Panc1 (cell line): ENCODE data around the gene ARHGAP31. TPM values are rescaled to one million over a fixed set of nuclear protein-coding genes. Genes with fewer than 3 reads are reported as not detected.

ENCODE experiments used
- ATAC-seq: fragments of 200-7000 bp; cut with Tn5 transposase; 2 replicates; pipeline ENCODE4 v1.9.1; 2020; ENCODE audit warnings: mild to moderate bottlenecking, moderate library complexity
- BruUV-seq: library from RNA; stranded (reverse); fragments of 400-500 nt; replicated peaks from 2 replicates; lab custom pipeline; 2021; lab: Mats Ljungman, UMichigan
- CTCF ChIA-PET: fragments of 300-600 bp; sonication (Branson Sonifier 250); formaldehyde crosslinking; loops from one replicate; lab custom pipeline; 2022; ENCODE audit warnings: antibody characterized with exemption; lab: Charles Lee
- POLR2A ChIA-PET: fragments of 300-600 bp; sonication (Branson Sonifier 250); formaldehyde crosslinking; loops from one replicate; lab custom pipeline; 2022; ENCODE audit warnings: antibody characterized with exemption; lab: Charles Lee
- DNase-seq: peaks from one replicate; pipeline ENCODE4 v3.0.0-alpha.2; 2010; ENCODE audit warnings: low read depth, low spot score
- H3K27ac ChIP-seq: 2 replicates; pipeline ENCODE4 v1.5.1; 2011; ENCODE audit warnings: mild to moderate bottlenecking, low read length, inconsistent platforms
- H3K27me3 ChIP-seq: fragments of 200-500 bp; sonication (Bioruptor generic); 2 replicates; pipeline ENCODE4 v1.6.0; 2014; ENCODE audit warnings: low read length, inconsistent platforms; ENCODE audit not compliant: control insufficient read depth, insufficient read depth
- H3K36me3 ChIP-seq: fragments of 200-500 bp; sonication (Bioruptor generic); 2 replicates; pipeline ENCODE4 v1.5.1; 2014; ENCODE audit warnings: inconsistent platforms, mild to moderate bottlenecking, low read length, moderate library complexity; ENCODE audit not compliant: control insufficient read depth, insufficient read depth
- H3K4me1 ChIP-seq: 2 replicates; pipeline ENCODE4 v1.5.1; 2011; ENCODE audit warnings: inconsistent platforms, mild to moderate bottlenecking, low read length, moderate library complexity; ENCODE audit not compliant: control insufficient read depth, insufficient read depth
- H3K4me3 ChIP-seq, 2 experiments: 2 replicates each; pipeline ENCODE4 v1.5.1; 2011 to 2012; ENCODE audit warnings: low read depth in 2 of 2, low read length in 2 of 2, mild to moderate bottlenecking in 2 of 2, inconsistent platforms in 1 of 2, moderate library complexity in 1 of 2
- H3K9me3 ChIP-seq: fragments of 200-500 bp; sonication (Bioruptor generic); 2 replicates; pipeline ENCODE4 v1.5.1; 2014; ENCODE audit warnings: low read depth, mild to moderate bottlenecking, inconsistent platforms, low read length, moderate library complexity; ENCODE audit not compliant: control insufficient read depth, insufficient read depth
- POLR2AphosphoS5 ChIP-seq: IDR thresholded peaks from 2 replicates; pipeline ENCODE4 v1.6.1; 2012; ENCODE audit warnings: mild to moderate bottlenecking, low read depth, low read length, moderate library complexity
- SIN3A ChIP-seq: IDR thresholded peaks from 2 replicates; pipeline ENCODE4 v1.6.1; 2012; ENCODE audit warnings: low read depth, mild to moderate bottlenecking, low read length, moderate library complexity, borderline replicate concordance; ENCODE audit not compliant: insufficient read depth
- TCF7L2 ChIP-seq: IDR thresholded peaks from 2 replicates; pipeline ENCODE4 v1.6.1; 2011; ENCODE audit warnings: mild to moderate bottlenecking, low read depth, low read length, inconsistent platforms
- in situ Hi-C: cut with HindIII; loops from 2 replicates; pipeline ENCODE4 v1.10.0; 2016; ENCODE audit warnings: low sequenced_read_pairs, low pct_unique_long_range_greater_than_20kb
- intact Hi-C: fragments of 100-400 bp; cut with micrococcal nuclease; formaldehyde crosslinking; loops from one replicate; pipeline ENCODE4 v1.10.0; 2022; ENCODE audit not compliant: unreplicated experiment
- total RNA-seq: library from RNA; stranded (reverse); gene quantifications from one replicate; pipeline ENCODE4 v1.2.1, GENCODE V29; 2021; ENCODE audit not compliant: unreplicated experiment
- TF ChIP-seq, protein P1 (sequence below): fragments of 450-650 bp; IDR thresholded peaks from 2 replicates; pipeline ENCODE4 v1.5.1; 2017; ENCODE audit warnings: mild to moderate bottlenecking
- TF ChIP-seq, protein P2 (sequence below), 2 experiments: IDR thresholded peaks; 2 replicates each; pipeline ENCODE4 v1.6.1; 2011 to 2012; ENCODE audit warnings: low read depth in 2 of 2, control low read depth in 1 of 2, low read length in 1 of 2, mild to moderate bottlenecking in 1 of 2, moderate library complexity in 1 of 2; ENCODE audit not compliant: insufficient read depth in 1 of 2

The ARHGAP31 gene
- total RNA-seq, 1 experiment from 2014 or later: 7.6 TPM

DNA sequence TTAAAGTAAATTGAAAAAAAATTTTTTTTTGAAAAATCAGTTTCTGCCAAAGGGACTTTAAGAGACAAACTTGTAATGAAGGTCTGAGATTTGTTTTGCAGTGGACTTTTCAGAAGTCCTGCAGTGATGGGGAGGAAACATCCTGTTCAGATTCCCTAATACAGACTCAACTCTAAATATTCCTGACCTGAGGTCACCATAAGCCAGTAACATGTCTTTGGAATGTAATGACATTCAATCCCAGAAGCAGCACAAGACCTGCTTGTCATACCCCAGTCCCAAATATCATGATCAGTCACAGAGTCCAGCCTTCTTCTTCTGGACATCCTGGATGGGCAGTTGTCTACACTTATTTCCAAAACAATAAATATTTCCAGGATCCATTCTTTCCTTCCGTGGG, 115.7 kb downstream of the ARHGAP31 start:
- ATAC-seq: no peak
- H3K27me3 ChIP-seq: no peaks in the 10 kb centered on the region
- BruUV-seq: no TSS peak
- in situ Hi-C loops: no loop called here
- CTCF ChIA-PET: no interaction called here
- no peak overlapping the region for H3K4me3 ChIP-seq
- POLR2A ChIA-PET: no interaction called here
- no peaks in the 10 kb centered on the region for H3K9me3 ChIP-seq
- intact Hi-C loops: no loop called here
- H3K4me1 ChIP-seq: no peaks in the 10 kb centered on the region
- TF ChIP-seq TCF7L2 (no peak), POLR2AphosphoS5 (no peak), SIN3A (no peak)
- TF ChIP-seq, protein P1, sequence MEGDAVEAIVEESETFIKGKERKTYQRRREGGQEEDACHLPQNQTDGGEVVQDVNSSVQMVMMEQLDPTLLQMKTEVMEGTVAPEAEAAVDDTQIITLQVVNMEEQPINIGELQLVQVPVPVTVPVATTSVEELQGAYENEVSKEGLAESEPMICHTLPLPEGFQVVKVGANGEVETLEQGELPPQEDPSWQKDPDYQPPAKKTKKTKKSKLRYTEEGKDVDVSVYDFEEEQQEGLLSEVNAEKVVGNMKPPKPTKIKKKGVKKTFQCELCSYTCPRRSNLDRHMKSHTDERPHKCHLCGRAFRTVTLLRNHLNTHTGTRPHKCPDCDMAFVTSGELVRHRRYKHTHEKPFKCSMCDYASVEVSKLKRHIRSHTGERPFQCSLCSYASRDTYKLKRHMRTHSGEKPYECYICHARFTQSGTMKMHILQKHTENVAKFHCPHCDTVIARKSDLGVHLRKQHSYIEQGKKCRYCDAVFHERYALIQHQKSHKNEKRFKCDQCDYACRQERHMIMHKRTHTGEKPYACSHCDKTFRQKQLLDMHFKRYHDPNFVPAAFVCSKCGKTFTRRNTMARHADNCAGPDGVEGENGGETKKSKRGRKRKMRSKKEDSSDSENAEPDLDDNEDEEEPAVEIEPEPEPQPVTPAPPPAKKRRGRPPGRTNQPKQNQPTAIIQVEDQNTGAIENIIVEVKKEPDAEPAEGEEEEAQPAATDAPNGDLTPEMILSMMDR: no peak
- TF ChIP-seq, protein P2, sequence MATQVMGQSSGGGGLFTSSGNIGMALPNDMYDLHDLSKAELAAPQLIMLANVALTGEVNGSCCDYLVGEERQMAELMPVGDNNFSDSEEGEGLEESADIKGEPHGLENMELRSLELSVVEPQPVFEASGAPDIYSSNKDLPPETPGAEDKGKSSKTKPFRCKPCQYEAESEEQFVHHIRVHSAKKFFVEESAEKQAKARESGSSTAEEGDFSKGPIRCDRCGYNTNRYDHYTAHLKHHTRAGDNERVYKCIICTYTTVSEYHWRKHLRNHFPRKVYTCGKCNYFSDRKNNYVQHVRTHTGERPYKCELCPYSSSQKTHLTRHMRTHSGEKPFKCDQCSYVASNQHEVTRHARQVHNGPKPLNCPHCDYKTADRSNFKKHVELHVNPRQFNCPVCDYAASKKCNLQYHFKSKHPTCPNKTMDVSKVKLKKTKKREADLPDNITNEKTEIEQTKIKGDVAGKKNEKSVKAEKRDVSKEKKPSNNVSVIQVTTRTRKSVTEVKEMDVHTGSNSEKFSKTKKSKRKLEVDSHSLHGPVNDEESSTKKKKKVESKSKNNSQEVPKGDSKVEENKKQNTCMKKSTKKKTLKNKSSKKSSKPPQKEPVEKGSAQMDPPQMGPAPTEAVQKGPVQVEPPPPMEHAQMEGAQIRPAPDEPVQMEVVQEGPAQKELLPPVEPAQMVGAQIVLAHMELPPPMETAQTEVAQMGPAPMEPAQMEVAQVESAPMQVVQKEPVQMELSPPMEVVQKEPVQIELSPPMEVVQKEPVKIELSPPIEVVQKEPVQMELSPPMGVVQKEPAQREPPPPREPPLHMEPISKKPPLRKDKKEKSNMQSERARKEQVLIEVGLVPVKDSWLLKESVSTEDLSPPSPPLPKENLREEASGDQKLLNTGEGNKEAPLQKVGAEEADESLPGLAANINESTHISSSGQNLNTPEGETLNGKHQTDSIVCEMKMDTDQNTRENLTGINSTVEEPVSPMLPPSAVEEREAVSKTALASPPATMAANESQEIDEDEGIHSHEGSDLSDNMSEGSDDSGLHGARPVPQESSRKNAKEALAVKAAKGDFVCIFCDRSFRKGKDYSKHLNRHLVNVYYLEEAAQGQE (IDR thresholded peaks at IDR 0.05; ENCODE audit: insufficient read depth in 1 of 2, low read depth in 2 of 2, low read length in 1 of 2): no peak
- no peak for DNase-seq
- H3K36me3 ChIP-seq: no peaks in the 10 kb centered on the region
- no peak overlapping the region for H3K27ac ChIP-seq

DNA sequence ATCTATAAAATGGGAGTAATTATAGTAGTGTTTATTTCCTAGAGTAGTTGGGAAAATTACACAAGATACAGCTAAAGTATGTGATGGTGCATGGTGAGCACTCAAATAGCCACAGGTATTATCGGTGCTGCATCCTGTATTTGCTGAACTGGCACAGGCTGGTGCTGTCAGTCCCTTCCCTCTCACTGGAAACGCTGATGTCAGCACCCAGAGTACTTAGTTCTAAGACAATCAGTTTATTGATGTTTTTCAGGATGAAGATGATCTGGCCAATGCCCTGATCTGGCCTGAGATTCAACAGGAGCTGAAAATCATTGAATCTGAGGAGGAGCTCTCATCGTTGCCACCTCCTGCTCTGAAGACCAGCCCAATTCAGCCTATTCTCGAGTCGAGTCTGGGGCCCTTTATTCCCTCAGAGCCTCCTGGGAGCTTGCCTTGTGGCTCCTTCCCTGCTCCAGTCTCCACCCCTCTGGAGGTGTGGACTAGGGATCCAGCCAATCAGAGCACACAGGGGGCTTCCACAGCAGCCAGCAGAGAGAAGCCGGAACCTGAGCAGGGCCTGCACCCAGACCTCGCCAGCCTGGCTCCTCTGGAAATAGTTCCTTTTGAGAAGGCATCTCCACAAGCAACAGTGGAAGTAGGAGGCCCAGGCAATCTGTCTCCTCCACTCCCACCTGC, 119.6 kb downstream of the ARHGAP31 start:
- BruUV-seq: no TSS peak
- intact Hi-C loops: no loop called here
- Histone ChIP-seq H3K4me3 (no peak overlapping the region), H3K9me3 (no peaks in the 10 kb centered on the region), H3K36me3 (no peaks in the 10 kb centered on the region), H3K4me1 (no peaks in the 10 kb centered on the region), H3K27ac (no peak overlapping the region), H3K27me3 (no peaks in the 10 kb centered on the region)
- TF ChIP-seq TCF7L2: no peak
- TF ChIP-seq, protein P1: no peak
- TF ChIP-seq POLR2AphosphoS5: no peak
- no peak for TF ChIP-seq SIN3A
- TF ChIP-seq, protein P2 (IDR thresholded peaks at IDR 0.05; ENCODE audit: insufficient read depth in 1 of 2, low read depth in 2 of 2, low read length in 1 of 2): no peak
- ATAC-seq (no peak), DNase-seq (no peak)
- in situ Hi-C loops: no loop called here
- ChIA-PET CTCF (no interaction called here), POLR2A (no interaction called here)
